ENCODE data around the gene CPLX1. TPM values are rescaled to one million over a fixed set of nuclear protein-coding genes. Genes with fewer than 3 reads are reported as not detected.
"Not testable (repeated sequence)": the region's sequence is repeated elsewhere in the genome, so short reads cannot be mapped to it uniquely, and the experiment has no call there.

The CPLX1 gene
- total RNA-seq, 1 donor from 2014 or later, result 4.8 TPM

DNA sequence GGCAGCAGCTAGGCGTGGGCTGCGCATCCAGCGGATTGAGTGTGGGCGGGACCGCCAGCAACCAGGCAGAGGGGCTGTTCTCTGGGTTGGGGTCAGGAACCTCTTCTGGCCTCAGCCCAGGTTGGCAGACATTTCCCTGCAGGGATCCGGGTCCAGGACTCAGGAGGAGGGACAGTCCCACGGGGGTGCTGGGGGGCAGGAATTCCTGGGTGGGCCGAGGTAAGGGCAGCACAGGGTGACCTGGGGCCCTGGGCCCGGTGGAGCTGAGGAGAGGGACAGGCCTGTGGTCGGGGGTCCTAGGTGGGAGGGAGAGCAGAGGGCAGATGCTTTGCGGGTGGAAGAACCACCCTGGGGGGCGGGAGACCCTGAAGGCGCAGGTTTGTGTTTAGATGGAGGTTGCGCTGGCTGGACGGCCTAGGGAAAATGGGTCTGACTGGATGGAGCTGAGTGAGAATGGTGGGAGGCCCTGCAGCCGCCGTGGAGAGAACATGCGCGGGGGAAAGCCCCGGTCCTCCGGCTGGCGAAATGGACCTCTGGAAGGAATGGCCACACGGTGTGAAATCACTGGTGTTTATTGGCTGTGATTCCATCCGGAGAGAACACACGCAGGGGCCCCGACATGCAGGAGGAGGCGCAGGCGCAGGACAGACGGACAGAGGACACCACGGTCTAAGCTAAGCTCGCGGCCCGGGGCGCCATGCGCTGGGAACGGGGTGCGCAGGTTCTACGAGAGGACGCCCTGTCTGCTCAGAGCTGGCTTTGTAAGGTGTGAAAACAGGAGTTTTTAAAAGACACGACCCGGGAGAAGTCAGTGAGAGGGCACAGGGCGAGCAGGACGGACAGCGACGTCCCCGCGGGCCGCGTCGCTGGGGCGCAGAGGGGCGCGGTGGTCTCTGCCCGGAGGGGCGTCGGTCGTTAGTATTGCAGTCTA lies 41.3 kb downstream of the CPLX1 start:
- Histone ChIP-seq H3K4me3 (peak overlapping the region; percentile 65), H3K9me3 (replicated peaks) (no peaks in the 10 kb centered on the region), H3K27ac (replicated peaks) (no peak overlapping the region), H3K4me1 (peaks cover 75% of the 10 kb centered on the region), H3K27me3 (ENCODE audit: low read depth) (peaks cover 50% of the 10 kb centered on the region), H3K36me3 (peaks cover 4% of the 10 kb centered on the region)
- no peak for DNase-seq
- intact Hi-C loops (cut with micrococcal nuclease), result no loop called here
- TF ChIP-seq, protein P1, sequence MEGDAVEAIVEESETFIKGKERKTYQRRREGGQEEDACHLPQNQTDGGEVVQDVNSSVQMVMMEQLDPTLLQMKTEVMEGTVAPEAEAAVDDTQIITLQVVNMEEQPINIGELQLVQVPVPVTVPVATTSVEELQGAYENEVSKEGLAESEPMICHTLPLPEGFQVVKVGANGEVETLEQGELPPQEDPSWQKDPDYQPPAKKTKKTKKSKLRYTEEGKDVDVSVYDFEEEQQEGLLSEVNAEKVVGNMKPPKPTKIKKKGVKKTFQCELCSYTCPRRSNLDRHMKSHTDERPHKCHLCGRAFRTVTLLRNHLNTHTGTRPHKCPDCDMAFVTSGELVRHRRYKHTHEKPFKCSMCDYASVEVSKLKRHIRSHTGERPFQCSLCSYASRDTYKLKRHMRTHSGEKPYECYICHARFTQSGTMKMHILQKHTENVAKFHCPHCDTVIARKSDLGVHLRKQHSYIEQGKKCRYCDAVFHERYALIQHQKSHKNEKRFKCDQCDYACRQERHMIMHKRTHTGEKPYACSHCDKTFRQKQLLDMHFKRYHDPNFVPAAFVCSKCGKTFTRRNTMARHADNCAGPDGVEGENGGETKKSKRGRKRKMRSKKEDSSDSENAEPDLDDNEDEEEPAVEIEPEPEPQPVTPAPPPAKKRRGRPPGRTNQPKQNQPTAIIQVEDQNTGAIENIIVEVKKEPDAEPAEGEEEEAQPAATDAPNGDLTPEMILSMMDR (IDR thresholded peaks at IDR 0.05; ENCODE audit: borderline replicate concordance), result no peak

DNA sequence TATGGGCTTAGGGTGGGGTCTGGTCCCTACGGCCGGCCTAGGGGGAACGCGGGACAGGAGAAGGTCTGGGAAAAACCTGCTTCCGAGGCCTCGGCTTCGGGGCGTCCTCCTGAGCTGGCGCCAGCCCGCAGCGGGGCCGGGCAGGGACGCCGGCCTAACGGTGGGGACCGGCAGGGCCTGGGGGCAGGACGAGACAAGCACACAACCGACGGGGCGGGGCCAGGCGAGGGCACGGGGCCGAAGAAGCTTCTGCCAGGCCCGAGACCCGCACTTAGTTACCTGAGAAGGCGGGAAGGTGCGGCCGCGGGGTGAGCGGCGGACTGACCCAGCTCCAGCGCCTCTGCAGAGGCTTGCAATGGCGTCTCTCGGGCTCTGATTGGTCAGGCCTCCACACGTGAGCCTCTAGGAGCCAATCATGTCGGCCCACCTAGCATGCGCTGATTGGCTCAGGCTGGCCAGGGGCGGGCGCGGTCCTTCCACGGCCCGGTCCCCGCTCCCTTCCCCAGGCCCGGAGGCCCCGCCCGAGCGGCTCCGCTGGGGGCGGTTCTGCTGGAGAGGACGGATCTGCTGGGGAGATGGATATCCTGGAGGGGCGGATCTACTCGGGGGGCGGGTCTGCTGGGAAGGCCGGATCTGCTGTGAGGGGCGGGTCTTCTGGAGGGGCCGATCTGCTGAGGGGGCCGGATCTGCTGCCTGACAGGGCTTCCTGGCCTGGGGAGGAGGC lies 44.3 kb downstream of the CPLX1 start:
- peak; percentile 99 for DNase-seq
- Histone ChIP-seq H3K36me3 (peaks cover 25% of the 10 kb centered on the region), H3K27me3 (ENCODE audit: low read depth) (peaks cover 25% of the 10 kb centered on the region), H3K27ac (replicated peaks) (peak overlapping the region; percentile 95), H3K4me3 (peak overlapping the region; percentile 93), H3K9me3 (replicated peaks) (no peaks in the 10 kb centered on the region), H3K4me1 (peaks cover 80% of the 10 kb centered on the region)
- TF ChIP-seq, protein P1 (IDR thresholded peaks at IDR 0.05; ENCODE audit: borderline replicate concordance), result no peak
- intact Hi-C loops (cut with micrococcal nuclease), result no loop called here

DNA sequence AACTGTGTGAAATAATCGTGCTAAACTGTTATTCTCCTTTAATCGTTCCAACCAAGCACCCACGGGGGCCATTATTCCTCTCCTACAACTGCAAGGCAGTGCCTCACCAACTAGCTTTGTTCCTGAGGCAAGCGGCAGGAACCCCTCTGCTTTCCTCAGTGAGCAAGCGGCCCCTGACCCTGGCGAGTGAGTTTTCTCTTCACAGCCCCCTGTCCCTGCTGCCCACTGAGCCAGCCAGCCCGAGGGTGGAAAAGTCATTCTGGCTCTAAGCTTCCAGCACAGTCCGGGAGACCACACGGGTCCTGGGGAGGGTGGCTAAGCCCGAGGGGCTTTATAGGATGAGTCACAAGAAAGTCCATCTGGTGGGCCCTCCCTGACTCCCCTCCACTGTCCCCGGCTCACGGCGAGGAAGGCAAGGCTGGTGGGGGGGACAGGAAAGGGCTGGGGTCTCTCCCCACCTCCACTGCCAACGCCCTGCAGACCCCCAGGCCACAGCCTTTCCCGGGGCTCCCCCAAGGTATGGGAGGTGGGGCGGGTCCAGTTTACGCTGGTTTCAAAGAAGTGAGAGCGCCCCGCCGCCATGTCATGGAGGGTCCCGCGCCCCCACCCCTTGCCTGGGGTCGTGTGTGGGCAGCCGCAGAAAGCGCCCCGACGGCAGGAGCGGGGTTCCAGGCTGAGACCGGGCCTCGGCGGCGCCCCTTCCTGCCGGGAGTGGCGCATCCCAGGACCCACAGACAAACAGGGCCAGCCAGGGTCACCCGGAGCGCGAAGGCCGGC lies 45.0 kb downstream of the CPLX1 start:
- peak overlapping the region; percentile 95 for H3K27ac ChIP-seq (replicated peaks)
- H3K4me3 ChIP-seq, result peak overlapping the region; percentile 93
- H3K9me3 ChIP-seq (replicated peaks), result no peaks in the 10 kb centered on the region
- H3K27me3 ChIP-seq (ENCODE audit: low read depth), result peaks cover 17% of the 10 kb centered on the region
- peaks cover 29% of the 10 kb centered on the region for H3K36me3 ChIP-seq
- H3K4me1 ChIP-seq, result peaks cover 80% of the 10 kb centered on the region
- intact Hi-C loops (cut with micrococcal nuclease), result no loop called here
- no peak for DNase-seq
- TF ChIP-seq, protein P1 (IDR thresholded peaks at IDR 0.05; ENCODE audit: borderline replicate concordance), result no peak

DNA sequence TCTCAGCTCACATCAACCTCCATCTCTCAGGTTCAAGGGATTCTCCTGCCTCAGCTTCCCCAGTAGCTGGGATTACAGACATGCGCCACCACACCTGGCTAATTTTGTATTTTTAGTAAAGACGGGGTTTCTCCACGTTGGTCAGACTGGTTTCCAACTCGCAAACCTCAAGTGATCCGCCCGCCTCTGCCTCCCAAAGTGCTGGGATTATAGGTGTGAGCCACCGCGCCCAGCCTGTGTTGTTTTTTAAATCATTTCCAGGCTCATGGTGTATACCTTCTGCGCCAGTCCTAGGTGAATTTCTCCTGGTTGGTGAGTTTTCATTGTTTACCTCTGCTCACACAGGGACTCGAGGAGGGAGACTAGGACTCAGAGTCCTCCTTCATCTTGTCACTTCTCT lies 45.7 kb downstream of the CPLX1 start:
- peaks cover 80% of the 10 kb centered on the region for H3K4me1 ChIP-seq
- peaks cover 36% of the 10 kb centered on the region for H3K36me3 ChIP-seq
- peaks cover 11% of the 10 kb centered on the region for H3K27me3 ChIP-seq (ENCODE audit: low read depth)
- DNase-seq; intact Hi-C loops (cut with micrococcal nuclease); H3K9me3 ChIP-seq (replicated peaks): not testable (repeated sequence)
- peak overlapping the region; percentile 93 for H3K4me3 ChIP-seq
- H3K27ac ChIP-seq (replicated peaks), result peak overlapping the region; percentile 95

DNA sequence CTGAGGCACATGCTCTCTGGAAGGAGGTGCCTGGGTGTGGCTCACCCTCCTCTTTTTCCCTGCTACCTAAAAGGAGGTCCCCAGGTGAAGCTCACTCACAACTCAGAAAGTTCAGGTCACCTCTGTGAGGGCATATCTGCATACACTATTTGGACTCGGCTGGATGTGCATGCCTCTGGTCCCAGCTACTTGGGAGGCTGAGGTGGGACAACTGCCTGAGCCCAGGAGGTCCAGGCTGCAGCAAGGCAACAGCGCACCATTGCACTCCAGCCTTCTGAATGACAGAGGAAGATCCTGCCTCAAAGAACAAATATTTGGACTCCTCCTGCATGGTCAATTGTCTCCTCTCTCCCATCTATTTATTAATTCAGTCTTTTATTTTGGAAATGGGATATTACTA lies 46.4 kb downstream of the CPLX1 start:
- no peak for DNase-seq
- Histone ChIP-seq H3K27me3 (ENCODE audit: low read depth) (peaks cover 4% of the 10 kb centered on the region), H3K9me3 (replicated peaks) (no peaks in the 10 kb centered on the region), H3K36me3 (peaks cover 42% of the 10 kb centered on the region), H3K4me3 (peak overlapping the region; percentile 93), H3K4me1 (peaks cover 83% of the 10 kb centered on the region), H3K27ac (replicated peaks) (no peak overlapping the region)
- intact Hi-C loops (cut with micrococcal nuclease), result no loop called here
- TF ChIP-seq, protein P1 (IDR thresholded peaks at IDR 0.05; ENCODE audit: borderline replicate concordance), result no peak

All from left ventricle myocardium inferior (tissue), 1 donor.